ENCODE results near the gene DCT.
A peak's percentile ranks its signal among the peaks of the same experiment; 100 is the strongest.

Gene DCT

DNA sequence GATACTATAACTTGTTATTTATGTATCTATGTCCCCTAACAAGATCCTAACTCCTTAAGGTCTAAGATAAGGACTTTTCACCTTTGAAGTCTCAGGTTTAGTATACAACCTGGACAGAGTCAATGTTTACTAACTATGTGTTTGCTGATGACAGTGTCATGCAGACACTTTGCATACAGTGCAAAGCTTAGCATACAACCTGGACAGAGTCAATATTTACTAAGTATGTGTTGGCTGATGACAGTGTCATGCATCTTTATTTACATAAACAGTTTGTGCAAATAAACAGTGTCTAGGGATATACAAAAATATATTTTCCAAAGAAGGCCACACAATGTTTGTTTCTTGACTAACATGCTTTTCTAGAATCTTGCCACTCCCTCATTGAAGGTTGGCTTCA lies 34.7 kb downstream of the DCT start:
- no peak for DNase-seq

DNA sequence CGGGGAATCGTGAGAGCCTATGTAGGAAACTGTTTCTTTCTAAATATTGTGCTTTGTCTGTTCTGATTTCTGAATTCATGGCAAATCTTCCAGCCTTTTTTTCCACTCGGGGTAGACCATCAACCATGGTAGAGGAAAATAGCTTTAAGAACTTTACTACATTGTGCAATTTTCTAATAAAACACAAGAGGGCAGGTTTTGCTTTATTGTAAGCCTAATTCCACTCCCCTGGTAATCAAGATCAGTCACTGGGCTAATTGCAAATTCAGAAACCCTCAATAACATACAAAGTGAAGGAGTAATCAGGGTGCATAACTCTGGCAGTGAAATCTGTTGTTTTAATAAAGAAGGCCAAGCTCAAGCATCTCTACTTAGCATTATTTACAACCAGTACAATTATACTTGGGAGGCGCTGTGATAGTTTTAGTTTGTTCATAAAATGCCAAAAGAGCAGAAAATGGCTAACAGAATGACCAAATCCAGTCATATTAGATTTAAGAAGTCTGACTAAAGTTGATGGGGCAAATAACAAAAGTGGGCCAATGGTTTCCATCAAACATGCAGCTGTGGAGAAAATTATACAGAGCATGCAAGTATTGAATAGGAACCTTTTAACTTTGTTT lies 43.8 kb downstream of the DCT start:
- DNase-seq: peak; percentile 55

DNA sequence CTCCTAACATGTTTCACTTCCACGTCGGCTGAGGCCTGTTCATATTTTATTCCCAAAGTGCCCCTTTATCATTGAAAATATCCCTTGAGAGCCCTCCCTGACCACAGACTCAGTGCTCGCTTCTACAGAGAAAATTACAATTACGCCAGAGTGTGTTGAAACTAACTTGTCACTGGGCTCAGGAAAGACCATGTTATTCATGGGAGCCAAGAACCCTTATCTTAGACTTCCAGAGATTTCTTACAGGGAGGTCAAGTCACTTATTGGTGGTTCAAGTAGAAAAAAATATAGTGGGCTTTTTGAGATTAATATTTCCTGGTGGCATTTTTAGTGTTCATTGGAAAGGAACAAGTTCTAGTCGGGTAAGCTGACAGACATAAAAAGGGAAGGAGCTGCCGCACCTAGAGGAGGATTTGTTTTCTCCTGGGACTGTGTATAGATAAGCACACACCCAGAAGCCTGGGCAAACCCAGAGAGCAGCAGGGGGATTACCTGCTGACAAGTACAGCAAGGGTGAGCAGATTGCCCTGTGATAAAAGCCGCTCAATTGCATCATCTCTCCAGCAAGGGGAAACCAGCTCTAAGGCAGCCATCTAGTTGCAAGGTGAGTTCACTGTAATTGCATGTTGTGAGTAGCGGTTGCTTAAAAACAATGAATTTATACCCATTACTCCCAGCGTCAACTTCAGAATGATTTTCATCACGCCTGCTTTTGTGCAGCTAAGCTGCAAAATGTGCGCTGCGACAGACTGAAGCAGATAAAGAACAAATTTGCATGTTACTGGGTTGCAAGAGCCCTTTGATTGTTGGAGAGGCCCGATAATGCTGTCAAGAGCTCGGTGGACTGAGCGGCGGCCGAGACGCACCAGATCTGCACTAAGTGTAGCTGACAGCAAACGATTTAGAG lies 46.2 kb downstream of the DCT start:
- DNase-seq: no peak

DNA sequence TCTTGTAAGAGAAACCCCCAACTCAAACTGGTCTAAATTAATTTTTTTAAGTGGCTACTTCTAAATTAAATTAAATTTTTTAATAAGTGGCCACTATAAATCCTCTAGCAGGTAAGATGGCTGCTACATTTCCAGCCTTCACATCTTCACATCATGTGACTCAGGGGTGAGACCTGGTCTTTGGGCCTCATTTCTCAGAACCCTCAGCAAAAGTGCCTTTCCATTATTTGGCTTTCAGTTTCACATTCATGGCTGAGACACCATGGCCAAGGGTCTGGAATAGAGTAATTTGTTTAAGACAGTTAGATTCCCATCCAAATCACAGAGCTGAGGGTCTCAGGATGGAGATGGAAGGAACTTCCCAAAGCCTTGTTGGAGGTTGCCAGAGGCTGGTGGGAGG lies 47.5 kb downstream of the DCT start:
- DNase-seq: no peak

DNA sequence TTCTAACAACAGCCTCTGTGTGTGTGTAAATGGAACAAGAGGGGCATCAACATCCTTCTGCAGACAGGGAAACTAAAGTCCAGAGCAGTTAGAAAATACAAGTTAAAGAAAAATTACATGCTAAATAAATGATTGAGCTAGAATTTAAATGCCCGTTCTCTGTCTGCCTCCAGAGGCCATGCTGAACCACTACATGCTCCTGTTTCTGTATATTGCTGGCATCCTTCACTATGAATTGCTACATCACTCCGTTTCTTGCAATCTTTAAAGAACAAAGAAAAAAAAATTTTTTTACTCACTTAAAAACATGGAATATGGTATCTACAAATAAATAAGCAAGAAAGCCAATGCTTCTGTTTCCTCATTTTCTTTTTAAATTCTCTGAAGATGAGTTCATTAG lies 47.9 kb downstream of the DCT start:
- DNase-seq: peak; percentile 21

DNA sequence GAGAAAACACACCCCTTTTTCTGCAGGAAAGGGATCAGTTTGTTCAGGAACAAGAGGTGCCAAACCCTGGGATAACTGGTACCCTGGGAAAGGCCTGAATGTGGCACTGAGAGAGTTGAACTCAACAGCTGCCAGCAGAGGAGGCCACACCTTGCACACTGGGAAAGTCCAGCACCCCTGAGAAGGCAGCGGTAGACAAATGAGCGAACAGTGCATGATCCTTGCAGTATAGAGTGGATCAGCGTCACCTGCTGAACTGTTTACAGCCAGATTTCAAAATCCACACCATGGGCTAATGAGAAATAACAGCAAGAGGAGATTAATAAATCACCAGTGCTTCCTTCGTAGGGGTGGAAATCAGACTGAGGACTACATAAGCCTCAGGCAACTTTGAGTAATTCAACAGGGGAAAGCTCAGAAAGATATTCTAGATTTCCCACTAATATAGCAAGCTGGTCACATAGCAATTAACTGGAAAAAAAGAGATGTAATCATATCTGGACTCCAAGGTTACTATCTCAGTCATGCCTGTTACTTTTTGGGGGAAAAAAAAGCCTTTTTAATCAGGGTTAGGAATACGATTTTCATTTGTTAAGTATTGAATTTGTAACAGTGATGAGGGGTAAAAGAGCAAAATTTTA lies 52.0 kb downstream of the DCT start:
- no peak for DNase-seq

DNA sequence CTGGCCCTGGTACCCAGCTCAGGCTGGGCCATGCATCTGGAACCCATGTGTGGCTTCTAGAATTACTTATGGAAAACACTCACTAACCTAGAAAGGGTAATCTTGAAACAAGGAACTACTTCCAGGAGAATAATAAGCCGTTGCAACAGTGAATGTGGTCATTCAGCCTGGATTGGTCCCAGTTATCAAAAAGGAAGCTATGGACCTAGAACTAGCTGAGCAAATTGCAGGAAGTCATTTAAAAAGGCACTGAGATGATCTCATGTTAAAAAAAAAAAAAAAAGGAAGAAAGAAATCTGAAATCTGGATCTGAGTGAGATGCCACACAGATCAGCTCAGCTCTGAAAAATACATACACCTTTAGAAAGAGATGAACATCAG lies 59.6 kb downstream of the DCT start:
- no peak for DNase-seq

DNA sequence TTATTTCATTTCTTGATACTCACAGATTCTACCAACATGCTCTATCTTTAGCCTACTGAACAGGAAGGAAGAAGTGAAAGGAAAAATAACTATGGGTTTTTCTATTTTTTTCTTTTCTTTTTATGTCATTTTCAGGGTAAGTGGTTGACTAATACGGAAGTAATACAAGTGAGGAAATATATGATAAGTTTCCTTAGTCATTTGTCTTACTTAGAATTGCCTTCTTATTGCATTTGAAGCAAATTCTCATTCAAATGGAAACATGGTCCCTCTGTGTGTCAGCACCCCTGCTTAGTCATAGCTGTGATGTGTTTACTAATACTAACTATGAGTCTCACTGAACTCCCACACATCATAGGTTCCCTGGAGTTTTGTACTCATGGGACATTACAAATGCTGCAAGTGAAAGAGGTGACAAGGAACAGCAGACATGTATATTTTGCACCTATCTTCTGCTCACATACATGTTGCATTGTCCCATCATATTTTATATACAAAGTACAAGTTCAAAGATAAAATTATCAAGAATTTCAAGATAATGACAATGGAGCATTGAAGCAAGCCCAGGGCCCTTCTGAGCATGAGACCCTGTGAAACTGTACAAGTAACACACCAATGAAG lies 60.1 kb downstream of the DCT start:
- DNase-seq: peak; percentile 55

DNA sequence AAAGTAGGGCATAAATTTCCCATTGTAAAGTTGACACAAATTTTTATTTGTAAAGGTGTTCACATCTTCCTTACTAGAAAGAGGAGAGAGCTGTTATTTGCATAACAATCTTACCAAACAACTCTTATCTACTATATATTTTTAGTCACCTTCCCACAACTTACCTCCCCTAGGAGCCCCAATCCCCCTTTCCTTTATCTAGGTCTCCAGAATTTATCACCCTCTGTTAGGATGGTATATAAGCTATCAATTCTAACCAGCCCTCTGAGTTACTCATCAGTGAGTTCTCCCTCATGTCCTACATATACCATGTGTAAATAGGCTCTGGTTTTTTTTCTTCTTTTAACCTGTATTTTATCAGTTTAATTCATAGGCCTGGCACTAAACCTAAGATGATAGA lies 62.2 kb downstream of the DCT start:
- no peak for DNase-seq

DNA sequence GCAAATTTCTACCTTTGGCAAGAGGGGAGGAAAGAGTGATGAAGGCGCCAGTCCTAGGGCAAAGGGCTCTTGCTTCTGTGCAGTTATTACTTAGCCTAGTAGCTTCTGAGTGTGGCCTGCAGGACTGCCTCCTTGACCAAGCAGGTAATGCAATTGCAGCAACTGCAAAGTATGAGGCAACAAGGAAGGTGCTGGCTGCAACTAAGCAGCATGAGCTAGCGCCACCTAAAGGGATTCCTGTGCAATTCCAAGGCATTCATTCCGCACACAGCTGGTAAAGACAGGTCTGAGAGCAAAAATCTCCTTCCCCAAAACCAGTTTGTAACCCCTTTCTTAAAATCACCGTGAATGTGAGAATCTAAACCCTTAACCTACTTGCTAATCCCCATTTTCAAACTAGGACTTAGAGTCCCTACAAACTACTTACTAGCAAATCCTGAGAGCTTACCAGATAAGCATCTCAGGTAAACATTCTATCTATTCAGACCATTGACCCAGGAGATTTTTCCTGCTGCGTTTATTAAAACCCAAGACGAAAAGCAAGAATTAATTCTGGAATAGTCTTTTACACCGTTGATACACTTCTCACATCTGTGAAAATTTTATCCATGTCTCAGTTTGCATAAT lies 62.9 kb downstream of the DCT start:
- DNase-seq: peak; percentile 26

DNA sequence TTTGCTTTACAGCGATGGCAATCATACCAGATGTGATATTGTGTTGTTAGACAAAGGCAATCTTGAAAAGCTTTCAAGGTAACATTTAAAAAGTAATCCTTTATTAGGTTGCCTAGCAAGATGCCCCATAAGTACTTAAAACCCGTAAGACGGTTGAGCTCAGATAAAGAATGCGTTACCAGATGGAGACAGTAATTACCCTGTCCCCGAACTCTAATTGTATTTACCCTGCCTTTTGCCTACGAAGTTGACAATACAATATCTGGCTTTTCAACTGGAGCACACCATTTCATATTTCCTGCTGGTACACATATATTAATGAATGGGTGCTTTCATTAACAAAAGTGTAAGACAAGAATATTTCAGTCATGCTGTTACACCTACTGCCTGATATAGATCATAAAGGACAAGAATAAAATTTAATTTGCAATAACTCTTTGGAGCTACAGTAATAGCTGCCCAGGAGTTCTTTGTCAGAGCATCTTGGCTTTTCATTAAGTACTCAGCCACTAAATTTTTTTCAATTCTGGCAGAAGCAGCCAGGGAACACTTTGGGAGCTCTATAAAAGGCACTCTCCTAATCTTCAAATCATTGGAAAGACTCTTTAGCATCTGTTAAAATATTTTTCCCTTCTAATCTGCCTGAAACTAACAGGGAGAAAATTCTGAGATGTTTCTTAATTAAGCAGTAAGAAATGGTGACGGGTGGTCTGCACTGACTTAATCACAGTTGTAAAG lies 63.8 kb downstream of the DCT start:
- DNase-seq: no peak

DNA sequence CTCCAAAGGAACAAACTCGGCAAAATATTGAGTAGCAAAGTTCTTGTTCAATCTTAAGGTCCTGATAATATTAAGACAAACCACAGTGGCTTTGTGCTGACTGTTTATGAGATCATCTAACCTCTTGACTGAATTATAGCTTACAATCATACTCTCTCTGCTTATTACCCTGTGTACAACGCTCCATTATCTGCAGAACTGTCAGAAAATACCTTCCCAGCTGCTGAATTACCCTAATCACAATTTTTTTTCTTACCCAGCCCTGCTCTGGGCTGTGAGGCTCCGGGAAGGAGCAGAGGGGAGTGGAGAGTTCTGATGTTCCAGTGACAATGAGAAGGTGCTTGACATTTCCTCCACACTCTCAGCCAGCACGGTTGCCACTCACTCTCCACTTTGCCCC lies 64.8 kb downstream of the DCT start:
- no peak for DNase-seq

DNA sequence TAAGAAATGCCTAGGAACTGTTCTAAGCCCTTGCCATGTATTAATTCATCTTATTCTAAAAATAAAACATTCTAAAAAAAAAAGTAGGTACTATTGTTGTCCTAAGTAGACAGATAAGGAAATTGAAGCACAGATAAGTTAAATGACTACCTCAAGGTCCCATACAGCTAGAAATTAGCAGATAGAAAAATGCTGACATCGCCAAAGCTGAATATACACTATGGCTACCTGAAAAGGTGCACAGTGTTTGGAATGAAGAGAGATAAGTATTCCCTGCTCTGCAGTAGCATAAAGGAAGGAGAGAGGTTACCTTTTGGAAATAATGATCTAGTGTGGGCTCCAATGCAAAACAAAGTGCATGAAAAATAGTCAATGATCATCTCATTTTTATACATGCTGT lies 65.3 kb downstream of the DCT start:
- no peak for DNase-seq

DNA sequence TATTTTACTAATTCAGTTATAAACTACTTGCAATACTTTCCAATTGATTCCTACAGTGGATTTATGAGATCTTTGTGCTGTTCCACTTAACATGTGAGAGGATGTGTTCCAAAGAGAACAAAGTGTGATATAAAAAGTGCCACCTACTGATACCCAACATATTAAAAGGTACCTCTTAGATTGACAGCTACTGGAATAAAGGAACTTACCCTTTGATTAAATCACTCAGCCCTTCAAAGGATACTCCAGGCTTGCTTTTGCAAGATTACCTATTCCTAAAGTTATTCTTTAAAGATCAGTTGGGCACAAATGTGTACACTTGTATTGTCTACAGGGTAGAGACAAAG lies 65.9 kb downstream of the DCT start:
- DNase-seq: no peak

DNA sequence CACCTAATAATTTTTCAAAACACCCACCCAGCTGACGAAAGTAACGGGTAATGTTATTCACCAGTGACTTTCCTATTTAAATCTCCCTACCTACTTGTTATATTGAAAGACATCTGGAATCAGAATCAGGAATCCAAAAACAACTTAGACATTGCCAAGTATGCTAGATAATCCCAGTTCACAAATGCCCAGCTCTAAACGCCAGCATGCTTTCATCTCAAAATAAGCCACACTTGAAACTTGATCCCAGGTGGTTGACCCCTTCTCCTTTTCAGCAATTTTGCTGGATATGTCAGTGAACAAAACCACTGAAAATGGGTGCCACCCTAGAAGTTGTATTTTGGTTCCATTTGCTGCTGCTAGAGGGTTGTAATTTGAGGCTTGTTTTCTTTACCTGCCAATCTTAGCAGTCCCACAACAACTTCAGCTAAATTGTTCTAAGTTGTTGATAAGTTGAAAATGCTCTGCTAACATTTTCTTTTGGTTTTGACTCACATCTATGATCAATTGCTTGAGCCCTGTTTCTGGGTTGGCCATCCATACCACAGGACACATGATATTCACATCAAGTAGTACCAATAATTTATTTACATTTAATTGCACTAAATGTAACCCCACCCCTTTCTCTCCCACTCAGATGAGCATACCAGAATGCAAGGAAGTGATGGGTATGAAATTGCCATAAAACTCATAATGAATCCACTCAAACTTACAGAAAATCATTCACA lies 66.4 kb downstream of the DCT start:
- DNase-seq: no peak

DNA sequence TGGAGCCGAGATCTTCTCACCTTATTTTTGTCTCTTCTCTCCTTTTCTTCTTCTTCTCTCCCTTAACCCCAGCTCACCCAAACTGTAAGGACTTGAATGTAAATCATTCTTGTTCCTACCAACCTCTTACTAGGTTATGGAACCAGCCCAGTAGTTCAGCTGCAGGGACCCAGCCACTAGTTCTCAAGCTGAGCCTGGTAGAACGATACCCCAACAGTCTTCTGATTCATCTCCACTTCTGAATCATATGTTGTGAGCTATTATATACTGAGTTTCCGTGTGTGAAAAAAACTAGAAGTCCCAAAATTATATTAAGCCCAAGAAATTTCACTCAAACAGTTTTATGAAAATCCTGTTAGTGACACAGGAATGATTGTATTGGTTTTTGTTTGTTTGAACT lies 67.7 kb downstream of the DCT start:
- no peak for DNase-seq

DNA sequence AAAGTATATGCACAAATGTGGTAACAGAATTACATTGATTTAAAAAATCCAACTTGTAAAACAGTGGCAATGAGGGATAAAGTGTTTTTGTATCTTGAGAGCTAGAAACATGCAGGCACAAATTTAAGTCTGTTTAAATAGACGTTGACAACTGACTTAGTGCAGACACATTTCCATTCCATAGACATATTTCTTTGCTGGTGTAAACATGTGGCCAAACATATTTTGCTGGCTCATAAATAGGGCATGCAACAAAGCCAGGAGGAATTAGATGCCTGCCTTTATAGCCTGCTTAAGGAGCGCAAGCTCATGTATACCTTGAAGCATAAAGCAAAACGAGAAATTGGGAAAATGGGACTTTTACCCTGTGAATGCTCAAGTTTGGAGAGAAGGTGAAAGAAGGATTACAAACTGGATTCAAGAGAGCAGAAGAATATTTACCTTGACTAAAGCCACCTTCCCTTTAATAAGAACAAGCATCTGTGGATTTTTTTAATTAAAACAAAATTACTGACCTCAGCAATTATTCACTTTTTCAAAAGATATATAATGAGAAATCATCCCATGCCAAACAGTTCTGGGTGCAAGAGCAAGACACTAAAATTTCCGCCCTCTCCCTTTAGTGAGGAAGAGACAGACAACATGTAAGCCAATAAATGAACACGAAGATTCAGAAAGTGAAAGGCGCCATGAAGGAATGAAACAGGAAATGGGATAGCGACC lies 71.0 kb downstream of the DCT start:
- no peak for DNase-seq

DNA sequence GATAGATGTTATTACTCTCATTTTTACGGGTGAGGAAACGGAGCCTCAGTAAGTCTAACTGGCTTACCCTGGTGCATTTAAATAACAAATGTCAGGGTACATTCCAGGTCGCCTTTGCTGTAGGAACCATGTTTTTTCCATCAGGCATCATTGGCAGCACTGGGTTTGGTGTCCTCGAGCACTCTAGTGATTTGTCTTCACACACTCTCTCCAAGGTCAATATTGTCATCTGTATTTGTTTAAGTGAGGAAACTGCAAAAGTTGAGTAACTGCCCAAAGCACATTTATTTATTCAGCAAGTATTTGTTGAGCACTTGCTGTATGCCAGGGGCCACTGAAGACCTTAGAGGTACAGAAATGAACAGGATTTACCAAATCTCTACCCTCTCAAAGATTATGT lies 78.6 kb downstream of the DCT start:
- no peak for DNase-seq

DNA sequence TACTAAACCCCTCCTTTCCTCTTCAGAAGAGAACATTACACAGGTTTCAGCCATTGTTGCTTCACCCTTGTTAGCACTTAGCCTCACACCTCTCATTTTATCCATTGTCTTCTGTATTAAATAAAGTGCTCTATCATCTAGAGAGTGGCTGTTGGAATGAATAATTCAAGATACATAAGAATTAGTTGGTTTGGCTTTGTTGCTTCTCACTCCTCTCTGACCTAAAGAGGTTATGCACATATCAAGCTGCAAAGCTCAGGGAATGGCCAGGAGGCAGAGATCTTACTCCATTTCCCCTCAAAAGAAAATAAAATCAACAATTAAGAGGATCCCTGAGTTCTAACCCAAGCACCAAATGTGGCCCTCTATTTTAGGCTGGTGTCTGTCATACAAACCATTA lies 79.7 kb downstream of the DCT start:
- no peak for DNase-seq

DNA sequence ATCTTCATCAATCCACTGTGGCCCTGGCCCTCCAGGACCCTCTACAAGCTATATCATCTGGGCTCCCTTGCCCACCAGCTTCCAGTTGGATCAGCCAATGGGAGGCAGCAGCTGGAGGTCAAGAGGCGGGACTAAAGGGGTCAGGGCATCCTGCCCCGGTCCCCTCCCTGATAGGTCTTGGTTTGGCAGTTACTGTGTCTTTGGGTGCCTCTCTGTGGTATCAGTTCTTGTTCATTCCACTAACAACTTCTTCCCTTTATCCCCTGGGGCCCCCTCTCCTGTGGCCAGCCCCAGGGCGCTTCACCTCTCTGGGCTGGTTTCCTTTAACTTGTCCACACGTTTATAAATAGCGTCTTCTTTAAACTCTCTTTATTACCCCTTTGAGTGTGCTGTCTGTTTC lies 83.6 kb downstream of the DCT start:
- DNase-seq: no peak

DNA sequence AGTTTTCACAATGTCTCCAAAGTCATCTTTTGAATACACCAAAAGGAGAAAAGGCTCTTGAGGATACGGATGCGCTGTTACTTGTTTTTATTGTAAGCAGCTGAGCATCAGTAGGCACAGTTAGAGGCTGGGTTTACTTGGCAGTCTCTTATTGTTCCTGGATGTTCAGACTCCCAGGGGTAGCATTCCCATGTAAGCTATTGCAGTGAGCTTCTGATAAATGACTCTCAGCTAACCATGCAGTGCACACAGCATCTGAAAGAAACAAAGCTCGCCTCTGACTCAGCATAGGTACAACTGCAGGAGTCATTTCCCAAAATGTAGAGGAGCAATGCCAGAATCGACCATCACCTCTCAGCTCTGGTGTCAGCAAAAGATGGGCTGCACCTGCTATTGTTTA lies 84.8 kb downstream of the DCT start:
- DNase-seq: peak; percentile 17
